Colonic mucosa (tissue), 4 donors: ENCODE results near the gene SLC2A4RG. TPM values are rescaled to one million over a fixed set of nuclear protein-coding genes. Genes with fewer than 3 reads are reported as not detected.

Experiments
- DNase-seq: peaks from one replicate; pipeline ENCODE4 v3.0.0-alpha.2; 2020
- H3K27ac ChIP-seq: fragments of 200-600 bp; one replicate; pipeline ENCODE4 v1.8.0; 2021
- H3K27me3 ChIP-seq: fragments of 200-600 bp; one replicate; pipeline ENCODE4 v1.8.0; 2021
- H3K36me3 ChIP-seq: fragments of 200-600 bp; one replicate; pipeline ENCODE4 v1.8.0; 2021
- H3K4me1 ChIP-seq: fragments of 200-600 bp; one replicate; pipeline ENCODE4 v1.8.0; 2021; ENCODE audit warnings: mild to moderate bottlenecking
- H3K4me3 ChIP-seq: fragments of 200-600 bp; one replicate; pipeline ENCODE4 v1.8.0; 2021
- H3K9ac ChIP-seq, 2 donors: one replicate each; pipeline ENCODE4 v1.7.0; 2013; ENCODE audit warnings: control low read depth in 2 of 2, low read depth in 2 of 2, low read length in 2 of 2
- H3K9me3 ChIP-seq: fragments of 200-600 bp; one replicate; pipeline ENCODE4 v1.8.0; 2021
- intact Hi-C: fragments of 100-400 bp; cut with DNase I; formaldehyde crosslinking; loops from one replicate; pipeline ENCODE4 v1.14.1; 2022
- total RNA-seq, 2 donors: library from RNA; stranded (reverse); fragmentation: NEBNext Ultra II Directional in 1 of 2; extraction: Animal tissue kit (Norgen Biotek cat#: 25700) in 1 of 2; gene quantifications; one replicate each; pipeline ENCODE4 v1.2.1, GENCODE V29; 2021
- TF ChIP-seq, protein P1 (sequence below): fragments of 200-600 bp; IDR thresholded peaks from one replicate; pipeline ENCODE4 v1.8.0; 2022; ENCODE audit warnings: antibody characterized with exemption, mild to moderate bottlenecking
- donor health status: healthy.
- donor health status: DM: no; HTN: no; CAD: no.
- donor health status: DM: no; HTN: no; CAD: no.

The SLC2A4RG gene
- total RNA-seq, 2 donors from 2014 or later, result 44.3 to 75.3 TPM

GRCh38 chr20:63790572-63791168 lies 51.1 kb downstream of the SLC2A4RG start:
- no peaks in the 10 kb centered on the region for H3K4me1 ChIP-seq
- H3K9ac ChIP-seq, result no peak overlapping the region
- H3K4me3 ChIP-seq, result no peak overlapping the region
- DNase-seq, result no peak
- TF ChIP-seq, protein P1, sequence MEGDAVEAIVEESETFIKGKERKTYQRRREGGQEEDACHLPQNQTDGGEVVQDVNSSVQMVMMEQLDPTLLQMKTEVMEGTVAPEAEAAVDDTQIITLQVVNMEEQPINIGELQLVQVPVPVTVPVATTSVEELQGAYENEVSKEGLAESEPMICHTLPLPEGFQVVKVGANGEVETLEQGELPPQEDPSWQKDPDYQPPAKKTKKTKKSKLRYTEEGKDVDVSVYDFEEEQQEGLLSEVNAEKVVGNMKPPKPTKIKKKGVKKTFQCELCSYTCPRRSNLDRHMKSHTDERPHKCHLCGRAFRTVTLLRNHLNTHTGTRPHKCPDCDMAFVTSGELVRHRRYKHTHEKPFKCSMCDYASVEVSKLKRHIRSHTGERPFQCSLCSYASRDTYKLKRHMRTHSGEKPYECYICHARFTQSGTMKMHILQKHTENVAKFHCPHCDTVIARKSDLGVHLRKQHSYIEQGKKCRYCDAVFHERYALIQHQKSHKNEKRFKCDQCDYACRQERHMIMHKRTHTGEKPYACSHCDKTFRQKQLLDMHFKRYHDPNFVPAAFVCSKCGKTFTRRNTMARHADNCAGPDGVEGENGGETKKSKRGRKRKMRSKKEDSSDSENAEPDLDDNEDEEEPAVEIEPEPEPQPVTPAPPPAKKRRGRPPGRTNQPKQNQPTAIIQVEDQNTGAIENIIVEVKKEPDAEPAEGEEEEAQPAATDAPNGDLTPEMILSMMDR, result no peak
- H3K27me3 ChIP-seq, result no peaks in the 10 kb centered on the region
- H3K27ac ChIP-seq, result no peak overlapping the region
- intact Hi-C loops, result loop anchor here (10.0 kb wide), 1 partner anchor 86 kb away; the partner anchor contains the start of genes ARFRP1 and ZGPAT
- H3K9me3 ChIP-seq, result no peaks in the 10 kb centered on the region
- H3K36me3 ChIP-seq, result no peaks in the 10 kb centered on the region

DNA sequence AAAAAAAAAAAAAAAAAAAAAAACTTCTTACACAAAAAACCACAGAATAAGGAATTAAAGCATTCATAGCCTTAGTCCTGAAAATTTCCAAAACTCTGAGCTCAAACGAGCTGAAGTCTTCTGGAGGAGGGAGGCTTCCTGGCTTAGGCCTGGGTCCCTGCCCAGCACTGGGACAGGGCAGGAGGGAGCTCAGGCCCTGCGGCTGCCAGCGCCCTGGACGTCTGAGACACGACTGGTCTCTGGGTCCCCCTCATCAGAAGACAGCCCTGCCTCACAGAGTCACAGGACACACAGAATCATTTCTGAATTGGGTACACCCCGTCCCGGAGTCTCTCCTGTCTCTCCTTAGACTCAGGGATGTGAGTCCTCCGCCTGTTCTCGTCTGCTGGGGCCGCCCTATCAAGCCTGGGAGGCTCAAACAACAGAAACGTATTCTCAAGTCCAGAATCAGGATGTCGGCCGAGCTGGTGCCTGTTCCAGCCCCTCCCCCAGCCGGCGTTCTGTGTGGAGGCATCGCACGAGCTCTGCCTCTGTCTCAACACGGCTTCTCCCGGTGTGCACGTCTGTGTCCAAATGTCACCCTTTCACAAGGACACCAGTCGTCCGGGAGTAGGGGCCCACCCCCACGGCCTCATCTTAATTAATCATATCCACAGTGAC lies 52.1 kb downstream of the SLC2A4RG start:
- no peak overlapping the region for H3K27ac ChIP-seq
- DNase-seq, result no peak

DNA sequence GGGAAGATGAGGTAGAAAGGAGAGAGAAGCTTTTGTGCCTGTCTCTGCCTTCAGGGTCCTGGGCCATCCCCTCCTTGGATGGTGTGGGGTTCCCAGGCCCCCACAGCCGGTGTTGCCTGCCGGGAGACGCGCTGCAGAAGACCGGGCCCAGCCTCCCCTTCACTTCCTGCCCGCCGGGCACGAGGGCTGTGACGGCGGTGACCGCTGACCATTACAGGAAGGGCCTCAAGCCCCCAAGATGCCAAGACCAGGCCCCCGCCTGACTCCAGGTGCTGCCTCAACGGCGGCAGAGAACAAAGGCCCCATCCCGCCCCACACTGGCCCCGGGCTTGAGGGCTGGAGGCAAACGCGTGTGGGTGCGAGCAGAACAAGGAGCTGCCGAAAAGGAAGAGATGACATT lies 53.3 kb downstream of the SLC2A4RG start:
- H3K4me1 ChIP-seq, result no peaks in the 10 kb centered on the region
- intact Hi-C loops, result loop anchor here (10.0 kb wide), 1 partner anchor 88 kb away; the partner anchor contains the start of genes ARFRP1 and ZGPAT
- TF ChIP-seq, protein P1, result no peak
- no peaks in the 10 kb centered on the region for H3K36me3 ChIP-seq
- H3K4me3 ChIP-seq, result no peak overlapping the region
- no peaks in the 10 kb centered on the region for H3K9me3 ChIP-seq
- H3K9ac ChIP-seq, result no peak overlapping the region
- DNase-seq, result no peak
- H3K27me3 ChIP-seq, result no peaks in the 10 kb centered on the region
- no peak overlapping the region for H3K27ac ChIP-seq

More for the DNA sequence above, 52.1 kb downstream of the SLC2A4RG start:
- Histone ChIP-seq H3K9ac (no peak overlapping the region), H3K4me1 (no peaks in the 10 kb centered on the region), H3K9me3 (no peaks in the 10 kb centered on the region), H3K4me3 (no peak overlapping the region), H3K27me3 (no peaks in the 10 kb centered on the region), H3K36me3 (no peaks in the 10 kb centered on the region)
- intact Hi-C loops, result loop anchor here (10.0 kb wide), 1 partner anchor 87 kb away; the partner anchor contains the start of genes ARFRP1 and ZGPAT
- TF ChIP-seq, protein P1, result no peak

Other genes with a start within 250 kb of the SLC2A4RG start
- 1 to 10 TPM; 1.5 to 3.2 TPM for gene EEF1A2, start 240.7 kb upstream of the SLC2A4RG start, total RNA-seq
- gene PPDPF, start 219.0 kb upstream of the SLC2A4RG start, total RNA-seq, result 100 to 1,000 TPM; 561 to 634 TPM
- 10 to 100 TPM; 69.0 to 91.1 TPM for gene PTK6, start 202.4 kb upstream of the SLC2A4RG start, total RNA-seq
- under 1 TPM; 0.32 to 0.49 TPM for gene SRMS, start 192.0 kb upstream of the SLC2A4RG start, total RNA-seq
- under 1 TPM; 0.35 to 0.69 TPM for gene FNDC11, start 185.6 kb upstream of the SLC2A4RG start, total RNA-seq
- gene HELZ2, start 165.5 kb upstream of the SLC2A4RG start, total RNA-seq, result 10 to 100 TPM; 36.3 to 38.0 TPM
- gene GMEB2, start 112.7 kb upstream of the SLC2A4RG start, total RNA-seq, result 10 to 100 TPM; 11.5 to 14.8 TPM
- 1 to 10 TPM; 2.5 to 5.3 TPM for gene STMN3, start 86.4 kb upstream of the SLC2A4RG start, total RNA-seq
- gene RTEL1, start 81.5 kb upstream of the SLC2A4RG start, total RNA-seq, result 10 to 100 TPM; 25.7 to 34.9 TPM
- gene TNFRSF6B, start 43.1 kb upstream of the SLC2A4RG start, total RNA-seq, result 1 to 10 TPM in 1 of 2 donors, not detected in 1; 7.5 TPM
- gene ARFRP1, start 31.8 kb upstream of the SLC2A4RG start, total RNA-seq, result 10 to 100 TPM; 35.3 to 76.9 TPM
- 10 to 100 TPM; 27.2 to 41.4 TPM for gene ZGPAT, start 31.7 kb upstream of the SLC2A4RG start, total RNA-seq
- gene LIME1, start 3.1 kb upstream of the SLC2A4RG start, total RNA-seq, result 10 to 100 TPM; 10.8 to 20.0 TPM
- gene ZBTB46, start 91.5 kb downstream of the SLC2A4RG start, total RNA-seq, result 1 to 10 TPM; 2.1 to 3.2 TPM
- not detected for gene ABHD16B, start 121.7 kb downstream of the SLC2A4RG start, total RNA-seq
- gene TPD52L2, start 125.5 kb downstream of the SLC2A4RG start, total RNA-seq, result 10 to 100 TPM; 54.0 to 66.1 TPM
- 10 to 100 TPM; 58.9 to 63.9 TPM for gene DNAJC5, start 155.3 kb downstream of the SLC2A4RG start, total RNA-seq
- gene UCKL1, start 216.6 kb downstream of the SLC2A4RG start, total RNA-seq, result 10 to 100 TPM; 33.6 to 49.5 TPM
- 1 to 10 TPM; 1.9 TPM for gene ZNF512B, start 230.2 kb downstream of the SLC2A4RG start, total RNA-seq
- gene SAMD10, start 239.9 kb downstream of the SLC2A4RG start, total RNA-seq, result 1 to 10 TPM; 6.1 to 6.4 TPM
- gene PRPF6, start 241.4 kb downstream of the SLC2A4RG start, total RNA-seq, result 10 to 100 TPM; 53.0 to 68.6 TPM